ENCODE measurements around the gene B3GLCT. TPM values are rescaled to one million over a fixed set of nuclear protein-coding genes. Genes with fewer than 3 reads are reported as not detected.
A peak's percentile ranks its signal among the peaks of the same experiment; 100 is the strongest.

B3GLCT gene
- total and polyA plus RNA-seq, 12 donors: 3.1 to 28.1 (median 18.8) TPM

- 82 to 89% methylated on average over 7 of the region's 7 CpGs for WGBS, 2 donors
- DNase-seq: no peak
- no peak for ATAC-seq
- Histone ChIP-seq H3K4me1 (no peaks in the 10 kb centered on the region), H3K27me3 (no peaks in the 10 kb centered on the region), H3K27ac (no peak overlapping the region), H3K36me3 (peaks cover 0 to 39% (median 4%) of the 10 kb centered on the region in 9 donors), H3K9me3 (peaks cover 0 to 12% (median 0%) of the 10 kb centered on the region in 11 donors), H3K4me3 (no peak overlapping the region)
- TF ChIP-seq CTCF (IDR thresholded peaks at IDR 0.05): no peak
- intact Hi-C loops (cut with DNase I): no loop called here
These were observed 50.7 kb downstream of the B3GLCT start for GRCh38 chr13:31250435-31250834.

GRCh38 chr13:31261241-31261640 is 61.5 kb downstream of the B3GLCT start:
- no peak for TF ChIP-seq CTCF (IDR thresholded peaks at IDR 0.05)
- WGBS, 2 donors: 94% methylated on average over 2 of the region's 2 CpGs
- intact Hi-C loops (cut with DNase I): no loop called here
- peaks cover 0 to 32% (median 23%) of the 10 kb centered on the region in 11 donors for H3K9me3 ChIP-seq
- peaks cover 0 to 7% (median 0%) of the 10 kb centered on the region in 9 donors for H3K4me1 ChIP-seq
- no peaks in the 10 kb centered on the region for H3K27me3 ChIP-seq
- H3K27ac ChIP-seq: no peak overlapping the region
- DNase-seq: no peak
- no peak overlapping the region for H3K4me3 ChIP-seq
- peaks cover 0 to 71% (median 12%) of the 10 kb centered on the region in 9 donors for H3K36me3 ChIP-seq
- ATAC-seq: no peak

- DNase-seq (no peak), ATAC-seq (peak in 3 of 8 donors; percentile 20 to 49 (median 43))
- intact Hi-C loops (cut with DNase I): no loop called here
- H3K4me1 ChIP-seq: peaks cover 0 to 17% (median 4%) of the 10 kb centered on the region in 9 donors
- WGBS, 2 donors: 98 to 100% methylated on average over 1 of the region's 1 CpG
- no peak for TF ChIP-seq CTCF (IDR thresholded peaks at IDR 0.05)
- peaks cover 0 to 67% (median 12%) of the 10 kb centered on the region in 9 donors for H3K36me3 ChIP-seq
- H3K27ac ChIP-seq: no peak overlapping the region
- H3K27me3 ChIP-seq: no peaks in the 10 kb centered on the region
- H3K9me3 ChIP-seq: peaks cover 0 to 11% (median 3%) of the 10 kb centered on the region in 11 donors
- H3K4me3 ChIP-seq: no peak overlapping the region
These were observed 63.6 kb downstream of the B3GLCT start for GRCh38 chr13:31263346-31263745.

GRCh38 chr13:31264151-31264550 is 64.4 kb downstream of the B3GLCT start:
- H3K36me3 ChIP-seq: peaks cover 0 to 64% (median 11%) of the 10 kb centered on the region in 9 donors

More at GRCh38 chr13:31264151-31264550, 64.4 kb downstream of the B3GLCT start:
- intact Hi-C loops (cut with DNase I): no loop called here
- peaks cover 0 to 3% (median 0%) of the 10 kb centered on the region in 11 donors for H3K9me3 ChIP-seq
- H3K27ac ChIP-seq: no peak overlapping the region
- no peak for ATAC-seq
- peaks cover 0 to 17% (median 4%) of the 10 kb centered on the region in 9 donors for H3K4me1 ChIP-seq
- 88 to 89% methylated on average over 4 of the region's 4 CpGs for WGBS, 2 donors
- H3K4me3 ChIP-seq: no peak overlapping the region
- DNase-seq: no peak
- H3K27me3 ChIP-seq: no peaks in the 10 kb centered on the region
- no peak for TF ChIP-seq CTCF (IDR thresholded peaks at IDR 0.05)
